Activated CD8-positive, alpha-beta memory T cell treated with anti-CD3 and anti-CD28 coated beads for 48 hours (primary cell): ENCODE results near the gene UNC5C.

ENCODE experiments used
- DNase-seq, 3 experiments: peaks; one replicate each; pipeline ENCODE4 v3.0.0-alpha.2; 2020; ENCODE audit warnings: low read depth in 2 of 3, low spot score in 2 of 3

The UNC5C gene

GRCh38 chr4:95469617-95470016 is 79.2 kb downstream of the UNC5C start:
- no peak for DNase-seq

DNA sequence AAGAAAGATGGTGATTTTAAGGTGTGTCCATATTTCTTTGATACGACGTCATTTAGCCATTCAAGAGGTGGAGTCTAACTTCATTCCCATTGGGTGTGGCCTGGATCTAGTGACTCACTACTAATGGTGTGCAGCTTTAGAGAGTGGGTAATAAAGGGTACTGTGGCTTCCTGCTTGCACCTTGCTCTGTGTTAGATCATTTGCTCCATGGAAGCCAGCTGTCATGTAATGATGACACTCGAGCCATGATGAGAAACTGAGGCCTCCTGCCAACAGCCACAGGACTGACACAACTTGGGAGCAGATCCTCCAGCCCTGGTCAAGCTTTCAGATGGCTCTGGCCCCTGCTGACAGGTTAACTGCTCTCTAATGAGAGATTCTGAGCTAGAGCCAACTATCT is 82.0 kb downstream of the UNC5C start:
- DNase-seq: no peak

DNA sequence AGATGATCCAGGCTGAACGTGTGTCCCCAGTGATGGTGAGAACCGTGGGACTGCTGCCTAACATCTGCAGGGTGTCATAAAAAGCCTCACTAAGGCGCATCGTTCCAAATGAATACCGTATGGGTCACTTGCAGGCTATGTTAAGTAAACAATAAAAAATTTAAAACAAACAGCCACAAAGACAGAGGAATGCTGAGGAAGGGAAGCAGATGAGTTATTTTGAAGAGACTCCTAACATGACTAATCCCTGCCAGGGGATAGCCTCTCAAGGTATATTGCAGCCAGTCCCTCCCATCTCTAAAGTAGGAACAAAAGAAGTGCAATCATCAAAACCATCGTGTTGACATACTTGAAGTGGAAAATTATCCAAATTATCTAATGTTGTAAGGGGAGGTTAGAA is 83.8 kb downstream of the UNC5C start:
- DNase-seq: no peak

DNA sequence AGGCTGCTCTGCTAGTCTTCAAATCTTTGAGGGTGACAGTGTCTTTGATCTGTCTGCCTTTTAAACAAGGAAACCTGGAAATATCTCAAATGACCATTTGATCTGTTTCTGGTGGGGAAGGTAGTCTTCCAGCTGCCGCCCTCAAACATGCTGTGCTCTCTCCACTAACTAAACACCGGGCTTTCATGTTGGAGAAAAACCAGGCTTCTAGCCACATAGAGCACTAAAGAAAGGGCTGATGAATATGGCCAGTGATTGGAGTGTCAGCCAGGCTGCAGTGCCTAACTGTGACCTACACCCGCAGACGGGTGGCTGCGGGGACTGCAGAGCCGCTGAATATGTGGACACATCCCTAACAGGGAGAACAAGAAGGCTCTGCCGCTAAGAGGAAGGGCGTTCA is 85.9 kb downstream of the UNC5C start:
- DNase-seq: no peak

DNA sequence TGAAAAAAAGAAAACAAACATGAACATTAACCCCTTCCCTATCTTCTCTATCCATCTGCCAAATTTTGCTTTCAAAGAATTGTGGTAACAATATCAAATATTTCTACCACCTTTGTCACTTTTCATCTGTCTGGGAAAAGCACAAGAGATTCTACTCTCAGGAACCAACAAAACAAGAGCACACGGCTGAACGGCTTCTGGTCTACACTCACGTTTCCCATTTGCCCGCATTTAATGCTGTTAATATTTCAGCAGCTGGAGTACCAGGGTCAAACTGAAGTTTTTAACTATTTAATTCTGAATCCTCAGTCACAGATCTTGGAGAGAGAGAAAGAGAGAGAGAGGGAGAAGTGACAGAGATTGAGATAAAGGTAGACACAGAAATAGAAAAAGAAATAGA is 91.4 kb downstream of the UNC5C start:
- DNase-seq: no peak

- no peak for DNase-seq
Observed at GRCh38 chr4:95450294-95450693, 98.5 kb downstream of the UNC5C start.

GRCh38 chr4:95446173-95446572 is 102.6 kb downstream of the UNC5C start:
- no peak for DNase-seq

DNA sequence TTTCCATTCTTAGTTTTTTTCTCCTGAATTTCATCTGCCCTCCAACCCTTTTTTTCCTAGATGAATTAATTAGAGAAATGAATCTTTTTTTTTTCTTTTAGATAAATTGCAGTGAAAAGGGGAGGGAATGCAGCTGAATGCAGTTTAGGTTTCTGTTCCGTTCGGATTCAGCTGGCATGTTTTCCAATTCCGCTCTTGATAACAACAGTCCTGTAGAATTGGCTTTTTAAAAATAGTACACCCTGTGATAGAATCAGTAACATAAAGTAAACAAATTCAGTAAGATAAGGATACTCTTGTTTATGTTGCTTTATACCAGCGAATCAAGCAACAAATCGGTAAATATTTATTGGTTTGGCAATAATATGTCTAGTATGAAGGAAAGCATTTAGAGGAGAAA is 103.5 kb downstream of the UNC5C start:
- DNase-seq: no peak

GRCh38 chr4:95444812-95445211 is 104.0 kb downstream of the UNC5C start:
- no peak for DNase-seq

- no peak for DNase-seq
Observed at GRCh38 chr4:95439896-95440295, 108.9 kb downstream of the UNC5C start.

GRCh38 chr4:95439071-95439470 is 109.7 kb downstream of the UNC5C start:
- no peak for DNase-seq

DNA sequence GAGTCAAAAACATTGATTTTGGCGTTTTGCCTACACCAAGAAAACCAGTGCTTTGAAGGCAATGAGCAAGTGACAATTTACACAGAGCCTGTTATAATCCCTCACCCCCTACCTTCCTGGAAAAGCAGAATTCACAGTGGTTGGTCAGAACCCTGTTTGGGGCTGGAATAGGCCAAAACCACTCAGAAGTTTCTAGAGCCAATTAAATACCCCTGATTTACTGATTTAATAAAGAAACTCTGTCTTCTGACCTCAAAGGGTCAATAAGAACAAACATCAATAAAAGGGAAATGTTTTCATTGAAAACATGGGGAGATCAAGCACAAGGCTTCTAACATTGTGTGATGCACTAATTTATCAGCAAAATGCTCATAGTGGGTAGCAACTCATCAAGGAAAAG is 116.3 kb downstream of the UNC5C start:
- DNase-seq: no peak

DNA sequence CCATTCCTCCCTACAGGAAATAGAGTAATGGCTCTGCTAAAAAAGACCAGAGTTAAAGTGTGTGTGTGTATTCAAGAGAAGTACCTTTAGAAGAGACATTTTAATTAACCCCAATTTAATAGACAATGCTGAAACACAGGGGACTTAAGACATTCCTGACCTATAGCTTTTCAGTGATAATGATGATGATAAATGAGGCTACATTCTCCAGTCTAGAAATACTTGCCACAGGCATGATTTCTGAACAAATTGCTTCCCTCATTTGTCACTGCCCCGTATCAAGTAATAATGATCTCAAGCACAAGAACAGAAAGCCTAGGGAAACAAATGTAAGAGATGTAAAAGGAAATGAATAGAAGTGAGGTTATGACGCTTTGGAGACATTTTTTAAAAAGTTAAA is 117.1 kb downstream of the UNC5C start:
- DNase-seq: no peak

GRCh38 chr4:95429416-95429815 is 119.4 kb downstream of the UNC5C start:
- DNase-seq: no peak

GRCh38 chr4:95428291-95429070 is 120.3 kb downstream of the UNC5C start:
- DNase-seq: no peak

DNA sequence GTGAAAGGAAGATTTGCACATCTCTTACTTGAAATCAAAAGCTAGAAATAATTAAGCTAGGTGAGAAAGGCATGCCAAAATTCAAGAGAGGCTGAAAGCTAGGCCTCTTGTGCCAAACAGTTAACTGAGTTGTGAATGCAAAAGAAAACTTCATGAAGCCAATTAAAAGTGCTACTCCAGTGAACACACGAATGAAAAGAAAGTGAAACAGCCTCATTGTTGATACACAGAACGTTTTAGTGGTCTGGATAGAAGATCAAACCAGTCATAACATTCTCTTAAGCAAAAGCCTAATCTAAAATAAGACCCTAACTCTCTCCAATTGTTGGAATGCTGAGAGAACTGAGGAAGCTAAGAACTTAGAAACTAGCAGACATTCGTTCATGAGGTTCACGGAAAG is 122.3 kb downstream of the UNC5C start:
- DNase-seq: no peak

DNA sequence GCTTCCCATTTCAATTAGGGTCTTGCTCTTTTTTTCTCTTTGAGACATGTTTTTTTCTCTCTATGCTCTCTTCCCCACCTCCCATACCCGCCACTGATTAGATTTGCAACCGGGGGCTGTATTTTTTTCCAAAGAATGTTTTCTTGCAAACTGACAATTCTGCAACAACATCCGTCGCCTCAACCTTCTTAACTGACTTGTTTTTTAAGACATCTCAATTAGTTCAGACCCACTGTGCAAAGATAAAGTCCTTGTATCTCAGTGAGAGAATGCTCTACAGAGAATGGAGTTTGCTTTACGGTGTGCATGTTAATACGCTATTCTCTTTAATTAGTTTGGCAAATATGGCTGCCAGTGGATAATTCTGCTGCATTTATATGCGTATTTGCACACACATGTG is 126.3 kb downstream of the UNC5C start:
- DNase-seq: no peak

DNA sequence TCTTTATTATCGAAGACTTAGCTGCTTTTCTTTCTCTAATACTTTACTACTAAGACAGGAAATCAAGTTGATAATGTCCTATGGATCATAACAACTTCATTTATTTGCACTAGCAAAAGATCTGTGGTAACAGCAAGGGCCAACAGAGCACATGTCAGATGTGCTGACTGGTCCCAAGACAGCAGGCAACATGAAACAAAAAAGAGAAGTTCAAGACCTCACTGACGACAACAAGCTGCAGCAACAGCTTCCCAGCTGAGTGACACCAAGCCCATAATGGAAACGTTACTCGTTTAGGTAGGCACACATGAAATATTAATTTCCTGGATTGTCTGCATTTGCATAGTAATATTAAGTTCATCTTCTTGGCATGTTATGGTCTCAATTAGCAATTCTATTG is 126.9 kb downstream of the UNC5C start:
- no peak for DNase-seq

GRCh38 chr4:95417531-95417930 is 131.2 kb downstream of the UNC5C start:
- DNase-seq: no peak

GRCh38 chr4:95415346-95415771 is 133.4 kb downstream of the UNC5C start:
- DNase-seq: no peak

DNA sequence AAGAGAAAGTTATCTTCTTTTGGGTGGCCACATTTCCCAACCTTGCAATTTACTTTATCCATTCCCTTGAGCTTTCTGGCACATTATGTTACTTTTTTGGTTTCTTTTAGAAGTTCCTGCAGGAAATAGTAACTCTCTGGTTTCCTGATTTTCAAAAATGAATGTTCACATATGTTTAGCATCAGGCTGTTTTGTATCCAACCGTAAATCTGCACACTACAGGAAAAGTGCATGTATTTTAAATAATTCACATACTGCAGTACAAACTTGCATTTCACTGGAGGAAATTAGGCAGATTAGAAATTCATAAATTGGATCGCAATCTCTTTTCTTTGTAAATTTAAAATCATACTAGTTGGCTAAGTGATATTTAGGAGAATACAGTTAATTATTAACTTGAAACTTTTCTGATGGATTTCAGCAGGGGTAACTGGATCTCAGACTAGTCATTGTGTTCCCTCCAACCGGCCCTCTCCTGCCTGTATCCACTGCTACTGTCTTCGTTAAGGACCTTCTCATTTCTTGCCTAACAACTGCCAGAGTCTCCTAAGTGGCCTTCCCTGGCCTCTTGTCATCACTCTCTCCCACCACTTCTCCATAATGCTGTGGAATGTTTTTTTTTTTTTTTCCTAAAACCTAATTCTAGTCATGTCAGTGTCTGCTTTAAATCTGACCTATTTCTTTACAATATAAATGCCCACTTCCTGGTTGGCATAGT is 137.2 kb downstream of the UNC5C start:
- no peak for DNase-seq

DNA sequence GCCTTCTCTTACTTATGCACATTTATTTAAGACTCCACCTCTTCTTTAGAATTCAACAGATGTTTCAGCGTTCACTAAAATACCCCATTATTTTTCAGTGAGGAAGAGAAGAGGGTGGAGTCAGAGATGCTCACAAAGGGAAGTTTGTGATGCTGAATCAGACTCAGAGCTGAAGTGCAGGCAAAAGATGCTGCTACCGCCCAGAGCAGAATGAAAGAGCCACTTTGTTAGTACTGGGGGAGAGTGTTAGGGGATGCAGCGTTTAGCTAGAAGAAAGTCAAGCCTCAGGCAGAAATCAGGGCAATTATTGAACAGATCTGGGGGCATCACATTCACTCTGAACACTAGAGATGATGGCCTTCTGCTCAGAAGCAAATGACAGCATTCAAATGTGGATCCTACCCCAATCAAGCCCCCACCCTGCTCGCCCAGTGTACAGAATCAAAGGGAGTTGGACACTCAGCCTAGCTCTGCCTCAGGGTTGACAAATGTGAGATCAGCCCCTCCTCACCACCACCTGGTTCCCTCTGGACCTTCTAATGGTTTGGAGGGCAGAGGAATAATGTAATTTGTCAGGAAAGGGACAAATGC is 138.3 kb downstream of the UNC5C start:
- DNase-seq: no peak
